ENCODE results near the gene PDYN. TPM values are rescaled to one million over a fixed set of nuclear protein-coding genes. Genes with fewer than 3 reads are reported as not detected.

PDYN gene
- total RNA-seq, 3 donors from 2014 or later = not detected

GRCh38 chr20:1995531-1996310 is 1.9 kb upstream of the PDYN start:
- H3K4me3 ChIP-seq = no peak overlapping the region
- ATAC-seq (no peak), DNase-seq (no peak)
- H3K4me1 ChIP-seq (ENCODE audit: low read depth) = no peaks in the 10 kb centered on the region
- H3K9me3 ChIP-seq = no peaks in the 10 kb centered on the region
- intact Hi-C loops (cut with DNase I, micrococcal nuclease) = no loop called here
- no peak for TF ChIP-seq CTCF (IDR thresholded peaks at IDR 0.05)
- no peaks in the 10 kb centered on the region for H3K36me3 ChIP-seq (ENCODE audit: low read depth)

DNA sequence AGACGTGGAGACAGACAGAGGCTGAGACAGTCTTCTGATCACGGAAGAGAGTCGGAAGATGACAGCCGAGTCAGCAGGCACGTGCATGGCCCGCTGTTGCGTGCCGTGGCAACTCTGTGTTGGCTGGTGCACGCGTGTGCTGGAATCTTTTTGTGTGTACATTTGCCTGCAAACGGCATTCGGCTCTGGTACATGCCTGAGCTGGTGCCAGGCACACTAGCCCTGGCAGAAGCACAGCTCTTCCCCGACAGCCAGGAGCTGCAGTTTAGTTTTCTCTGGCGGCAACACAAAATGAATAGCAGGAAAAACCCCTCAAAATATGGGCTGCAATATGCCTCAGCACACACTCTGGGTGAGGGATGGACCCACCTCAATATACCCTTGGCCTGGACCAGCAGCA is 769 bp upstream of the PDYN start:
- Histone ChIP-seq H3K4me3 (no peak overlapping the region), H3K9me3 (no peaks in the 10 kb centered on the region), H3K4me1 (ENCODE audit: low read depth) (no peaks in the 10 kb centered on the region), H3K36me3 (ENCODE audit: low read depth) (no peaks in the 10 kb centered on the region)
- no peak for TF ChIP-seq CTCF (IDR thresholded peaks at IDR 0.05)
- DNase-seq (no peak), ATAC-seq (no peak)
- intact Hi-C loops (cut with DNase I, micrococcal nuclease) = no loop called here

DNA sequence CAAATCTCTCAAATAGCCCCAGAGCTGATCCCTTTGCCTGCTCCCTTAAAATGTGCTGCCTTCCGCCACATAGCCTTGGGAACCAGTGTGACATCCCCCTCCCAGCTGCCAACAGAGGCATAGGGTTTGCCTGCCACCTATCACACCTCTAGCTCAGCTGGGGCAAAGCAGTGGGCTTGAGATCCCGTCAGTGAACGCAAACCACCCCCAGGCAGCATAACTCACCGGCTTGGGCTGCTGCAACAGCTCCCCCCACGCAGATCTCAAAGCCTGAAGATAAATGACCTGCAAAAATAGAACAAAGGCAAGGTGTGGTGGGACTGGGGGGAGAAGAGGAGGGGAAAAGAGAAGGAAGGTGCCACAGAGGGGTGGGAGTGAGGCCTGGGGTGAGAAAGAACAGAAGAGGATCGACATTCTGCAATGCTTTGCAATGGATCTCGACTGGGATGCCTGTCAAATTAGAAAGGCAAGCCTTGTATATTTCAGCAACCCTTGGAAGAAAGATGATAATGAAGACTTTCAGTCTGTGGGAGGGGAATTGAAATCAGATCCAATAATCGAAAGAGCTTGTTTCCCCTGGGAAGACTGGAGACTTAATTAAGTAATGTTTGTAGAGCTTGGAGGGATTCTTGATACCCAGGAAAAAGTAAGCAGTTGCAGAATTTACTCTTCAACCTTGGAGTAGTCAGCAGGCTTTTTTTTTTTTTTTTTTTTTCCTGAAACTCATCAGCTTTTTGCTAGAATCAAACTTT is 1.3 kb downstream of the PDYN start:
- Histone ChIP-seq H3K4me3 (no peak overlapping the region), H3K36me3 (ENCODE audit: low read depth) (no peaks in the 10 kb centered on the region), H3K9me3 (no peaks in the 10 kb centered on the region), H3K4me1 (ENCODE audit: low read depth) (no peaks in the 10 kb centered on the region)
- TF ChIP-seq CTCF (IDR thresholded peaks at IDR 0.05) = no peak
- DNase-seq (no peak), ATAC-seq (no peak)
- intact Hi-C loops (cut with DNase I, micrococcal nuclease) = no loop called here

DNA sequence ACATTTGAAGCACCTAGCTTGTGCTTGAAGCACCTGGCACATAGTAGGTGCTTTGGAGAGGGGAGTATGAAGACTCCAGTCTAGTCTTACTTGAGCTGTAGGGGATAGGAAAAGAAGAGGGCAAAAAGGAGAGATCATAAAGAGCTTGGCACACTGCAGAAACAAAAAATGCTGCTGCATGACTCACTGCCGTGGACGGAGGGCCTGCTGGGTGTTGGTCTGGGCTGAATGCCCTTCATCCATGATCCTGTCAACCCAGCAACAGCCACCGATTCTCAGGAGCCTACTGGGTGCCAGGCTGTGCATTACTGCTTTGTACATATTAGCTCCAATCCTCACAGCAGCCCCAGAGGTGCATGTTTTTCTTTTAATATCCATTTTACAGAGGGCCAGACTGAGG is 6.0 kb downstream of the PDYN start:
- H3K4me3 ChIP-seq = no peak overlapping the region
- no peaks in the 10 kb centered on the region for H3K4me1 ChIP-seq (ENCODE audit: low read depth)
- TF ChIP-seq CTCF (IDR thresholded peaks at IDR 0.05) = no peak
- H3K9me3 ChIP-seq = no peaks in the 10 kb centered on the region
- DNase-seq (no peak), ATAC-seq (no peak)
- no peaks in the 10 kb centered on the region for H3K36me3 ChIP-seq (ENCODE audit: low read depth)
- intact Hi-C loops (cut with DNase I, micrococcal nuclease) = no loop called here

DNA sequence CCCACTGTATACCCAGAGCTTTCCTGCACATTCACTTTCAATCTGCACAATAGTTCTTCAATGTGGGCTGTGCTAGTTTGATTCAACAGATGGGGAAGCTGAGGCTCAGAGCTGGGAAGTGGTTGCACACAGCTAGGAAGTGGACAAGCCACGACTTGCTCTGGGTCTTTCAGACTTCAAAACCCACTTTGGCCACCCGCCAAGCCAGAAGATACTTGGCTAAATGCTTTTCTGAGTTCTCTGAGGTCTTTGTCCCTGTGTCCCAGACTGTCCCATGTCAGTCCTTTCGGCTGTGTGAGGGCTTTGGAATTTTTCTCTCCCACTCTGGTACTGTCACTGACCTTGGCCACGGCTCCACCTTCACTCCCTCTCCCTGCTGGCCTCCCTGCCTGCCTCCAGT is 10.6 kb downstream of the PDYN start:
- TF ChIP-seq CTCF (IDR thresholded peaks at IDR 0.05) = no peak
- DNase-seq = peak in 1 of 3 donors; percentile 15
- Histone ChIP-seq H3K9me3 (no peaks in the 10 kb centered on the region), H3K4me1 (ENCODE audit: low read depth) (no peaks in the 10 kb centered on the region), H3K4me3 (no peak overlapping the region), H3K36me3 (ENCODE audit: low read depth) (no peaks in the 10 kb centered on the region)
- intact Hi-C loops (cut with DNase I, micrococcal nuclease) = no loop called here
- ATAC-seq = no peak

Data from mucosa of descending colon (tissue), 3 donors.